ENCODE data around the gene SLC3A2.

The SLC3A2 gene

GRCh38 chr11:62835336-62835735 is 45.4 kb upstream of the SLC3A2 start:
- TF ChIP-seq FOXP2 (optimal IDR thresholded peaks at IDR 0.05; ENCODE audit: borderline replicate concordance, extremely low read depth, extremely low read length, insufficient read depth) (no peak), SIN3A (IDR thresholded peaks at IDR 0.05; ENCODE audit: borderline replicate concordance, insufficient read depth, low read length) (no peak), POLR2AphosphoS5 (IDR thresholded peaks at IDR 0.05; ENCODE audit: low read depth, low read length) (no peak), TAF1 (IDR thresholded peaks at IDR 0.05; ENCODE audit: borderline replicate concordance, insufficient read depth, low read length) (no peak), REST (IDR thresholded peaks at IDR 0.05; ENCODE audit: insufficient read depth in 1 of 2, low read depth in 2 of 2, low read length in 2 of 2) (no peak)

- TF ChIP-seq SIN3A (IDR thresholded peaks at IDR 0.05; ENCODE audit: borderline replicate concordance, insufficient read depth, low read length) (peak; percentile 97), FOXP2 (optimal IDR thresholded peaks at IDR 0.05; ENCODE audit: borderline replicate concordance, extremely low read depth, extremely low read length, insufficient read depth) (peak; percentile 92), POLR2AphosphoS5 (IDR thresholded peaks at IDR 0.05; ENCODE audit: low read depth, low read length) (peak; percentile 97), TAF1 (IDR thresholded peaks at IDR 0.05; ENCODE audit: borderline replicate concordance, insufficient read depth, low read length) (peak; percentile 96), REST (IDR thresholded peaks at IDR 0.05; ENCODE audit: insufficient read depth in 1 of 2, low read depth in 2 of 2, low read length in 2 of 2) (peak; percentile 43; a peak in 1 of 4 replicates)
Observed at GRCh38 chr11:62839050-62839945, 41.4 kb upstream of the SLC3A2 start, which contains the start of gene WDR74. Gene WDR74, minus strand, starts transcription at chr11:62839590. Its CDS starts 20 bp downstream, at chr11:62839570.

- TF ChIP-seq POLR2AphosphoS5 (IDR thresholded peaks at IDR 0.05; ENCODE audit: low read depth, low read length) (peak; percentile 100), REST (IDR thresholded peaks at IDR 0.05; ENCODE audit: insufficient read depth in 1 of 2, low read depth in 2 of 2, low read length in 2 of 2) (peak in 1 of 2 experiments; percentile 68; a peak in 2 of 4 replicates), FOXP2 (optimal IDR thresholded peaks at IDR 0.05; ENCODE audit: borderline replicate concordance, extremely low read depth, extremely low read length, insufficient read depth) (no peak), SIN3A (IDR thresholded peaks at IDR 0.05; ENCODE audit: borderline replicate concordance, insufficient read depth, low read length) (peak; percentile 100), TAF1 (IDR thresholded peaks at IDR 0.05; ENCODE audit: borderline replicate concordance, insufficient read depth, low read length) (peak; percentile 76; the same call in 1 of the 2 replicates)
Observed at GRCh38 chr11:62841361-62842170, 39.1 kb upstream of the SLC3A2 start.

GRCh38 chr11:62842171-62842741 is 38.4 kb upstream of the SLC3A2 start:
- TF ChIP-seq TAF1 (IDR thresholded peaks at IDR 0.05; ENCODE audit: borderline replicate concordance, insufficient read depth, low read length) (no peak), REST (IDR thresholded peaks at IDR 0.05; ENCODE audit: insufficient read depth in 1 of 2, low read depth in 2 of 2, low read length in 2 of 2) (no peak), SIN3A (IDR thresholded peaks at IDR 0.05; ENCODE audit: borderline replicate concordance, insufficient read depth, low read length) (no peak), POLR2AphosphoS5 (IDR thresholded peaks at IDR 0.05; ENCODE audit: low read depth, low read length) (no peak), FOXP2 (optimal IDR thresholded peaks at IDR 0.05; ENCODE audit: borderline replicate concordance, extremely low read depth, extremely low read length, insufficient read depth) (no peak)
